ENCODE measurements around the gene NRXN2.

GRCh38 chr11:64726867-64727530, 4.0 kb upstream of the NRXN2 start:
- TF ChIP-seq CTCF (IDR thresholded peaks at IDR 0.05 in 2 of 3, conservative IDR thresholded peaks at IDR 0.05 in 1 of 3; ENCODE audit: control insufficient read depth in 2 of 3, extremely low read depth in 1 of 3, insufficient read depth in 1 of 3, low read depth in 3 of 3, low read length in 3 of 3) (no peak), ZNF24 (IDR thresholded peaks at IDR 0.05) (no peak), CHD1 (IDR thresholded peaks at IDR 0.05; ENCODE audit: low read depth, low read length) (no peak), TAF1 (IDR thresholded peaks at IDR 0.05; ENCODE audit: borderline replicate concordance, low read depth, low read length) (no peak), MTA2 (IDR thresholded peaks at IDR 0.05; ENCODE audit: low read depth) (no peak)
